GM04503 (cell line): ENCODE measurements around the gene PUSL1.

Experiments
- DNase-seq: peaks from one replicate; pipeline ENCODE4 v3.0.0-alpha.2; 2012; ENCODE audit warnings: low read depth

PUSL1 gene

DNA sequence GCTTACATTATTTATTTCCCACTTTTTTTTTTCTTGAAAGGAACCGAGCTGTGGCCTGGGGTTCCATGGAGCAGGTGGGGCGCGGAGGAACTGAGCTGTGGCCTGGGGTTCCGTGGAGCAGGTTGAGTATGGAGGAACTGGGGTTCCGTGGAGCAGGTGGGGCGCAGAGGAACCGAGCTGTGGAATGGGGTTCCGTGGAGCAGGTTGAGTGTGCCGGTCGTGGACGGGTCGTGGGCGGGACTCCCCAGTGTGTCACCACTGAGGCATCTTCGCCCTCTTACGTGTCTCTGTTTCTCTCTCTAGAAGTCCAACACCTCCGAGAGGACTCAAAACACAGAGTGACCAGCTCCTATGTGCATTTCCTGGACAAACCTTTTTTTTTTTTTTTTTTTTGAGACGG, 29.4 kb upstream of the PUSL1 start:
- no peak for DNase-seq

DNA sequence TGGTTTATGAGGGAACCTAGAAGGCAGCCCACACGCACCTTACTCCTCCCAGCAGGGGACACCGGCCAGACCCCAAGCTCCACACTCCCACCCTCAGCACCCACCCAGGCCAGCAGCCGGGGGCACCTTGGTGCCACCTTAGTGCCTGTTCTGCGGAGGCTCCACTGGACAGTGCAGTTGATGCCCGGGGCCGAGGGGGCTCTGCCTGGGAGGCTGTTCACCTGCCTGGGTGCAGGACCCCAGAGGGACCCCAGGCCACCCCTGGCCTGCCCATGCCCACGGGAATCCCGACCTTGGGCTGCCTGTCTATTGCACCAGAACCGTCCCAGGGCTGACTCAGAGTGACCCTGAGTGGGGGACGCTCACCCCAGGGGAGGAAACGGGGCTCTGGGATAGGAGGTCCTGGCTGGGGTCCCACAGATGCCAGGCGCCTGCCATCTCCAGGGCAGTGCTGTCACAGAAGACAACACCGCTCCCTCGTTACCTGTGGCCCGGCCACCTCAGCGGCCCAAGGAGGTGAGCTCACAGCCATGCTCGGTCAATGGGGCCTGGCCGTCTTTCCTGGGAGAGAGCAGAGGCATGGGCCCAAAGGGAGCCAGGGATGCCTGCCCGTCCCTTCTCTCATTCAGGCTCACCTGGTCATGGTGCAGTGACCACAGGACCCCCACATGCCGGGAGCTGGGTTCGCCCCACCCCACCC, 27.5 kb upstream of the PUSL1 start:
- no peak for DNase-seq

- no peak for DNase-seq
Measured at GRCh38 chr1:1281533-1282321, 26.7 kb upstream of the PUSL1 start.

GRCh38 chr1:1282998-1283397, 25.4 kb upstream of the PUSL1 start:
- no peak for DNase-seq

DNA sequence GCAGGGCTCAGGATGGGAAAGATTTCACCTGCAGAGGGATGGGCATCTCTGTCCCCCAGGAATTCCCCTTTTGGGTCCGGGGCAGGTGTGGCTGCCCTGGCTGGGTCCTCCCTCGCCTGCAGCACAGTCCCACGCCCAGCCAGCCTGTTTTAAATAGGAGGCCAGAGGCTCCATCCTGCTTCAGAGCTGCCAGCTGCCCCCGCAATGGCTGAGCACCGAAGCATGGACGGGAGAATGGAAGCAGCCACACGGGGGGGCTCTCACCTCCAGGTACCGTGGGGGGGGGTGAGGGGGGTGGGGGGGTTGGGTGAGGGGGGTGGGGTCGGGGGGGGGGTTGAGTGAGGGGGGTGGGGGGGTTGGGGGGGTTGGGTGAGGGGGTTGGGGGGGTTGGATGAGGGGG, 24.6 kb upstream of the PUSL1 start:
- no peak for DNase-seq

GRCh38 chr1:1284221-1285101, 23.9 kb upstream of the PUSL1 start:
- no peak for DNase-seq

DNA sequence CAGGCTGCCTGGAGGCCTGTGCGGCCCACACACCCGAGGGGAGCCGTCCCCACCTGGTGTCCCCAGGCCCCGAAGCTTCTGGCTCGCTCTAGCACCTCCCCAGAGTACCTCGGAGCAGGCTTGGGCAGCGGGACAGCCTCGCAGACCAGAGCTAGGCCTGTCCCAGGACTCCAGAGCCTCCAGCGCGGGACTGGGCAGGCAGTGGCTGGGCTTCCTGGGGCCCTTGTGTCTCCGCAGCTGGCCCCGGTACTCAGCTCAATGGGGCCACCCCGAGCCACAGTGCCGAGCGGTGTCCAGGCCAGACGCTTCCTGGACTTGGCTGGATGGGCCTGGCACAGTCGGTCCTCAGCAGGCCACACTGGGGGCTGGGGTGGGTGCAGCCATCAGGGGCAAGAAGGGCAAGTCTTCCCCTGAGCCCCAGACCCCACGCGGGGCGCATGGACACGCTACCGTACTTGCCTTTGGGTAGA, 23.3 kb upstream of the PUSL1 start:
- no peak for DNase-seq

DNA sequence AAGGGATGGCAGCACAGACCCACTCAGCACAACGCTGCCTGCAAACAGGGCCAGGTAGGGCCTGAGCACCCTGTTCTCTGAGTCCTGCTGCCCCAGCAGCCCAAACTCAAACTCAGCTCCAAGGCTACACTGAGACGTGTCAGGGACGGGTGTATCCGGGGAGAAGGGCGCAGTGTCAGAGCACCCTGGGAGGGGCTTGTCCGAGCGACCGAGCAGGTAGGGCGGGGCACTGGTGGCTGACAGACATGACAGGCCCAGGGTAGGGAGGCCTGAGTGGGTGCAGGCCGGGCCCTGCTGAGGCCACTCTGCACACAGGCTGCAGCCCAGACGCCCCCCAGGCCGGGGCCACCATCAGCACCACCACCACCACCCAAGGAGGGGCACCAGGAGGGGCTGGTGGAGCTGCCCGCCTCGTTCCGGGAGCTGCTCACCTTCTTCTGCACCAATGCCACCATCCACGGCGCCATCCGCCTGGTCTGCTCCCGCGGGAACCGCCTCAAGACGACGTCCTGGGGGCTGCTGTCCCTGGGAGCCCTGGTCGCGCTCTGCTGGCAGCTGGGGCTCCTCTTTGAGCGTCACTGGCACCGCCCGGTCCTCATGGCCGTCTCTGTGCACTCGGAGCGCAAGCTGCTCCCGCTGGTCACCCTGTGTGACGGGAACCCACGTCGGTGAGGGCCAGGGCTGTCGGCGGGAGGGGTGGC, 22.6 kb upstream of the PUSL1 start:
- DNase-seq, result no peak

DNA sequence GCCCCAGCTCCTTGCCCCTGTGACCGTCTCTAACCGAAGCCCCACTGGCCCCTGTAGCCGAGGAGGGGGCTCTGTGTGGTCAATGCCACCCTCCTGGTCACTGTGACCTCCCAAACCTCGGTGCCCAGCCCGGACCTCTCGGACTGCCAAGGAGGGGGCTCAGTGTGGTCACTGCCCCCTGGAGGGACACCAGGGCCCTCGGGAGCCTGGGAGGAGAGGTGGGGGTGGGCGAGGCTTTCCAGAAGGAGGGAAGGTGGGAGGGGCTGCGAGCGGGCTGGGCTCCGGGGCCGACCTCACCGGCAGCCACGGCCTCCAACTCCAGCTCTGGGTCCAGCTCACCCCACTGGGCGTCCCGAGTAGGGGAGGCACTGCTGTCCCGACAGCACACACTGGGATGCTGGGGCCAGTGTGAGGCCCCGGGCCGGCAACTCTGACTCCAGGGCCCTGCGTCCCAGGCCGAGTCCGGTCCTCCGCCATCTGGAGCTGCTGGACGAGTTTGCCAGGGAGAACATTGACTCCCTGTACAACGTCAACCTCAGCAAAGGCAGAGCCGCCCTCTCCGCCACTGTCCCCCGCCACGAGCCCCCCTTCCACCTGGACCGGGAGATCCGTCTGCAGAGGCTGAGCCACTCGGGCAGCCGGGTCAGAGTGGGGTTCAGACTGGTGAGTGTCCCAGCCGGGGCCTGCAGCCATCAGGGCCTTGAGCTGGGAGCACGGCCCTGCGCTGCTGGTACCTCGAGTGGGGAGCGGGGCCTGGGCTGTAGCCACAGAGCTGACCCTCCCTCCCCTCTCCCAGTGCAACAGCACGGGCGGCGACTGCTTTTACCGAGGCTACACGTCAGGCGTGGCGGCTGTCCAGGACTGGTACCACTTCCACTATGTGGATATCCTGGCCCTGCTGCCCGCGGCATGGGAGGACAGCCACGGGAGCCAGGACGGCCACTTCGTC, 21.8 kb upstream of the PUSL1 start:
- no peak for DNase-seq

- DNase-seq, result no peak
Measured at GRCh38 chr1:1287288-1288110, 20.9 kb upstream of the PUSL1 start.

DNA sequence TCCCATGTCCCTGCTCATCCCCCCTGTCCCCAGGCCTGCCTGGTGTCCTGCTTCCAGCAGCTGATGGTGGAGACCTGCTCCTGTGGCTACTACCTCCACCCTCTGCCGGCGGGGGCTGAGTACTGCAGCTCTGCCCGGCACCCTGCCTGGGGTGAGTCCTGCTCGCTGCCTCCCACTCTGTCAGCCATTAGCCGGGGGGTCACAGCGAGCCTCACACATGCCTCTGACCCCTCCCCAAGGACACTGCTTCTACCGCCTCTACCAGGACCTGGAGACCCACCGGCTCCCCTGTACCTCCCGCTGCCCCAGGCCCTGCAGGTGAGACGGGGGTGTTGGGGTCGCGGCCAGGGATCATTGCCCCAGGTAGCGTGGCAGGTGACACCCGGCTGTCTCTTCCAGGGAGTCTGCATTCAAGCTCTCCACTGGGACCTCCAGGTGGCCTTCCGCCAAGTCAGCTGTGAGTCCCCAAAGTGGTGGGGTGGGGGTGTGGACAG, 18.1 kb upstream of the PUSL1 start:
- DNase-seq, result no peak

DNA sequence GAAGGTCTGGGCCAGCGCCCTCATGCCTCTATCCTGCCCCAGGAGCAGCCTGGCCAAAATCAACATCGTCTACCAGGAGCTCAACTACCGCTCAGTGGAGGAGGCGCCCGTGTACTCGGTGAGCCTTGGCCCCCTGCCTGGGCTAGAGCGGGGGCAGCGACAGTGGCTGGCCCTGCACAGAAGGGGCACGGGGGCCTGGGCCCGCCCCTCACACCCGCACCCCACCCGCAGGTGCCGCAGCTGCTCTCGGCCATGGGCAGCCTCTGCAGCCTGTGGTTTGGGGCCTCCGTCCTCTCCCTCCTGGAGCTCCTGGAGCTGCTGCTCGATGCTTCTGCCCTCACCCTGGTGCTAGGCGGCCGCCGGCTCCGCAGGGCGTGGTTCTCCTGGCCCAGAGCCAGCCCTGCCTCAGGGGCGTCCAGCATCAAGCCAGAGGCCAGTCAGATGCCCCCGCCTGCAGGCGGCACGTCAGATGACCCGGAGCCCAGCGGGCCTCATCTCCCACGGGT, 17.3 kb upstream of the PUSL1 start:
- DNase-seq, result no peak

DNA sequence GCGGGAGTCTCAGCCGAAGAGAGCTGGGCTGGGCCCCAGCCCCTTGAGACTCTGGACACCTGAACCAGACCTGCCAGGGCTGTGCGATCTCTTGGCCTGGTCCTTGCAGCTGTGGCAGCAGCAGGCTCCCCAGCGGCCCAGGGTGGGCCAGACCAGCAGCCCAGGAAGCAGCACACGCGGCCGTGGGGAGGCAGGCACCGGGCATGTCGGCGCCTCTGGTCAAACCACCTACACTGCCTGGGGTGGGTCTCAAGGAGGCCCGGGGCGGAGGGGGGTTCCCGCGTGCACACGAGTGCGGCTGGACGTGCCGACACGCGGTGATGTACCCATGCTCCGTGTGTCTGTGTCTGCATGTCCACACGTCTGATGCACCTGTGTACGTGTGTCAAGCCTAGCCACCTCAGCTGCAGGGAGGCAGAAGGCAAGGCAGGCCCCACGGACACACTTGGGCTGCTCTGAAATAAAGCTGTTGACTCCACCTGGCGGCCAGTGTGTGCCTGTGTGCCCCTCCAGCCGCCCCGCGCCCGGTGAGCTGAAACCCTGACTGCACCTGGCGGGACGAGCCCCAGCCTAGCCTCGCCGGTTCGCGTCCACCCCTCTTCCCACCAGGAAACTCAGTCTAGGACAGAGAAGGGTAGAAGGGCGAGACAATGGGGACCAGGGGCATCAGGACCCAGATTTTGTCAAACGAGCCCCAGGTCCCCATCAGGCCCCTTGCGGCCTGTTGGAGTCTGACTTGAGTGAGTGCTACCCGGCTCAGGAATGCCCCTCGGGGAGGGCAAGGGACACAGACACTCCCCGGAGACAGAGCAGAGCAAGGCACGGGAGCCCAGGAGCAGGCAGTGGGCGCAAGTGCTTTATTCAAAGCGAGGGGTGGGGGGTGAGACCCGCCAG, 16.6 kb upstream of the PUSL1 start:
- DNase-seq, result no peak

- no peak for DNase-seq
Measured at GRCh38 chr1:1292442-1292779, 16.0 kb upstream of the PUSL1 start.

- no peak for DNase-seq
Measured at GRCh38 chr1:1292851-1293250, 15.5 kb upstream of the PUSL1 start.

- DNase-seq, result no peak
Measured at GRCh38 chr1:1293263-1294249, 14.8 kb upstream of the PUSL1 start.

- DNase-seq, result no peak
Measured at GRCh38 chr1:1294250-1294890, 14.0 kb upstream of the PUSL1 start.
